HG03039 (cell line): ENCODE measurements around the gene MEGF11.

Experiments
- ATAC-seq: cut with Tn5 transposase; IDR thresholded peaks from one replicate; pipeline ENCODE4 v1.9.1; 2021; ENCODE audit warnings: mild to moderate bottlenecking, moderate library complexity; ENCODE audit not compliant: unreplicated experiment

MEGF11 gene

GRCh38 chr15:66221126-66221525 is 32.4 kb downstream of the MEGF11 start:
- no peak for ATAC-seq

- no peak for ATAC-seq
Measured at GRCh38 chr15:66220601-66221000, 32.9 kb downstream of the MEGF11 start.

GRCh38 chr15:66219339-66219738 is 34.2 kb downstream of the MEGF11 start:
- ATAC-seq = no peak

- no peak for ATAC-seq
Measured at GRCh38 chr15:66216806-66217205, 36.7 kb downstream of the MEGF11 start.

- no peak for ATAC-seq
Measured at GRCh38 chr15:66215811-66216210, 37.7 kb downstream of the MEGF11 start.

GRCh38 chr15:66214246-66214645 is 39.3 kb downstream of the MEGF11 start:
- no peak for ATAC-seq

GRCh38 chr15:66212563-66212921 is 41.0 kb downstream of the MEGF11 start:
- no peak for ATAC-seq

- ATAC-seq = no peak
Measured at GRCh38 chr15:66211670-66212562, 41.6 kb downstream of the MEGF11 start.

- no peak for ATAC-seq
Measured at GRCh38 chr15:66210684-66211083, 42.9 kb downstream of the MEGF11 start.

GRCh38 chr15:66198757-66199156 is 54.8 kb downstream of the MEGF11 start:
- no peak for ATAC-seq

- ATAC-seq = no peak
Measured at GRCh38 chr15:66196602-66197001, 56.9 kb downstream of the MEGF11 start.

- ATAC-seq = no peak
Measured at GRCh38 chr15:66195621-66196230, 57.8 kb downstream of the MEGF11 start.

GRCh38 chr15:66193066-66193465 is 60.5 kb downstream of the MEGF11 start:
- no peak for ATAC-seq

GRCh38 chr15:66190746-66191145 is 62.8 kb downstream of the MEGF11 start:
- no peak for ATAC-seq

- ATAC-seq = no peak
Measured at GRCh38 chr15:66189291-66189690, 64.3 kb downstream of the MEGF11 start.

- ATAC-seq = no peak
Measured at GRCh38 chr15:66188464-66188863, 65.1 kb downstream of the MEGF11 start.

- ATAC-seq = no peak
Measured at GRCh38 chr15:66187271-66187670, 66.3 kb downstream of the MEGF11 start.

- ATAC-seq = no peak
Measured at GRCh38 chr15:66186049-66186825, 67.3 kb downstream of the MEGF11 start.

- ATAC-seq = no peak
Measured at GRCh38 chr15:66184936-66185790, 68.4 kb downstream of the MEGF11 start.

- ATAC-seq = no peak
Measured at GRCh38 chr15:66184492-66184891, 69.1 kb downstream of the MEGF11 start.
